ENCODE results near the gene ZDHHC11B. TPM values are rescaled to one million over a fixed set of nuclear protein-coding genes. Genes with fewer than 3 reads are reported as not detected.
"Not testable (repeated sequence)": the region's sequence is repeated elsewhere in the genome, so short reads cannot be mapped to it uniquely, and the experiment has no call there.

The ZDHHC11B gene
- polyA plus RNA-seq, 1 donor from 2014 or later, result 9.9 TPM

- not testable (repeated sequence) for H3K4me2 ChIP-seq (ENCODE audit: low read length); H3K36me3 ChIP-seq (ENCODE audit: insufficient read depth, low read length); H3K9ac ChIP-seq (ENCODE audit: low read length); H4K20me1 ChIP-seq (ENCODE audit: insufficient read depth); H3K9me2 ChIP-seq (ENCODE audit: insufficient read depth, low read length); H3K27ac ChIP-seq (ENCODE audit: low read length); H3K27me3 ChIP-seq (ENCODE audit: insufficient read depth, low read depth, low read length); H3K9me3 ChIP-seq (ENCODE audit: low read length); H3K79me2 ChIP-seq (replicated peaks; ENCODE audit: insufficient read depth, low read length); H3K4me3 ChIP-seq (ENCODE audit: low read length); H2AFZ ChIP-seq (ENCODE audit: low read depth, low read length); H3F3A ChIP-seq (ENCODE audit: insufficient read depth, low read length, poor library complexity, severe bottlenecking)
These were observed 78.4 kb downstream of the ZDHHC11B start for GRCh38 chr5:706127-706526.

DNA sequence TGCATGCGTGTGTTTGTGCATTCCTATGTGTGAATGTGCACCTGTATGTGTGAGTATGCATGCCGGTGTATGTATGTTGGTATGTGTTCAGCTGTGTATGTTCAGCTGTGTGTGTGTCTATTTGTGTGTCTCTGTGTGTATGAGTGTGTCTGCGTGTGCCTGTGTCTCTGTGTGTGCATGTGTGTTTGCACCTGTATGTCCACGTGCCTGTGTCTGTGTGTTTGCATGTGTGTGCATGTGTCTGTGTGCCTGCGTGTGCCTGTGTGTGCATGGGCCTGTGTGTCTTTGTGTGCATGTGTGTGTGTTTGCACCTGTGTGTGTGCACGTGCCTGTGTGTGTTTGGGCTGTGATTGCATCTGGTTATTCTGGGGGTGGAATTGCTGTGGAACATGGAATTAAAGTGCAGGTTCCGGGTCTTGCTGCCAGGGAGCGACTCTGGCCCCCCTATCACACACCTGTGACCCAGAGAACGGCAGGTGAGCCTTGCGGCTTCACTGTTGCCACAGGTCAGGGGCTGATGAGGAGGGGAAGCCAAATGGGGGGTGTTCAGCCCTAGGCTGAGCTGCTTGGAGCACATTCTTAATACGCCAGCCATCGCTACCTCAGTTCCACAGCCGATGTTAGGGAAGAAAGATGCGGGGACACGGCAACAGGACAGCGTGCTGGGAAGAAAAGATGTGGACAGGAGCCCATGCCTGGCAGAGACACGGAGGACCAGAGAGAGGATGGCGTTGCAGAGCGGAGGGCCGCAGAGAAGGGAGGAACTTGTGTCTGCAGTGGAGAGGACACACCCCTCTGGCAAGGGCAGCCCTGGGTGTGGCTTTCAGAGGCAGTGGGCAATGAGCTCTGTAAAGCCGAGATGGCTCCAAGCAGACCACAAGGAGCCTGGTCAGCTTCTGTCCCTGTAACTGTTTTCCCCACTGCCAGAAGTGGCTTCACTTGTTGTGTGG is 87.5 kb downstream of the ZDHHC11B start:
- not testable (repeated sequence) for H3K27ac ChIP-seq (ENCODE audit: low read length); H3F3A ChIP-seq (ENCODE audit: insufficient read depth, low read length, poor library complexity, severe bottlenecking); H3K79me2 ChIP-seq (replicated peaks; ENCODE audit: insufficient read depth, low read length); H3K9me2 ChIP-seq (ENCODE audit: insufficient read depth, low read length); H3K4me3 ChIP-seq (ENCODE audit: low read length); H3K9ac ChIP-seq (ENCODE audit: low read length); H4K20me1 ChIP-seq (ENCODE audit: insufficient read depth); H3K9me3 ChIP-seq (ENCODE audit: low read length); H3K4me2 ChIP-seq (ENCODE audit: low read length); H2AFZ ChIP-seq (ENCODE audit: low read depth, low read length); H3K27me3 ChIP-seq (ENCODE audit: insufficient read depth, low read depth, low read length); H3K36me3 ChIP-seq (ENCODE audit: insufficient read depth, low read length)

GRCh38 chr5:696191-696590 is 88.3 kb downstream of the ZDHHC11B start:
- not testable (repeated sequence) for H3K4me2 ChIP-seq (ENCODE audit: low read length); H3K27me3 ChIP-seq (ENCODE audit: insufficient read depth, low read depth, low read length); H4K20me1 ChIP-seq (ENCODE audit: insufficient read depth); H3K4me3 ChIP-seq (ENCODE audit: low read length); H3K27ac ChIP-seq (ENCODE audit: low read length); H3K79me2 ChIP-seq (replicated peaks; ENCODE audit: insufficient read depth, low read length); H2AFZ ChIP-seq (ENCODE audit: low read depth, low read length); H3K36me3 ChIP-seq (ENCODE audit: insufficient read depth, low read length); H3K9me3 ChIP-seq (ENCODE audit: low read length); H3K9me2 ChIP-seq (ENCODE audit: insufficient read depth, low read length); H3K9ac ChIP-seq (ENCODE audit: low read length); H3F3A ChIP-seq (ENCODE audit: insufficient read depth, low read length, poor library complexity, severe bottlenecking)

DNA sequence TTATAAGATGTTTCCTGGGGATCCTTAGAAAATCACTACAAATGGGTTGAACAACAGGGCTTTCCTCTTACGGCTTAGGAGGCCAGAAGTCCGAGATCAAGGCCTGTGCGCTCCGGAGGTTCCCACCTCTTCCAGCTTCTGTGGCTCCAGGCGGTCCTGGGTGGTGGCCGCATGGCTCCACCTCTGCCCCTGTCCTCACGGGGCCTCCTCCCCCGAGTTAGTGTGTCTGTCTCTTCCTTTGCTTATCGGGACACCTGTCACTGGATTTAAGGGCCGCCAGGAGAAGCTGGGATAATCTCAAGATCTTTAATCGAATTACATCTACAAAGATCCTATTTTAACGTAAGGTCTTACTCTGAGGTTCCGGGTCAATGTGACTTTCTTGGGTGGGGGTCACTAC is 89.1 kb downstream of the ZDHHC11B start:
- not testable (repeated sequence) for H3K9ac ChIP-seq (ENCODE audit: low read length); H4K20me1 ChIP-seq (ENCODE audit: insufficient read depth); H3K79me2 ChIP-seq (replicated peaks; ENCODE audit: insufficient read depth, low read length); H3K27me3 ChIP-seq (ENCODE audit: insufficient read depth, low read depth, low read length); H3K4me3 ChIP-seq (ENCODE audit: low read length); H3F3A ChIP-seq (ENCODE audit: insufficient read depth, low read length, poor library complexity, severe bottlenecking); H3K9me2 ChIP-seq (ENCODE audit: insufficient read depth, low read length); H2AFZ ChIP-seq (ENCODE audit: low read depth, low read length); H3K27ac ChIP-seq (ENCODE audit: low read length); H3K4me2 ChIP-seq (ENCODE audit: low read length); H3K9me3 ChIP-seq (ENCODE audit: low read length); H3K36me3 ChIP-seq (ENCODE audit: insufficient read depth, low read length)

DNA sequence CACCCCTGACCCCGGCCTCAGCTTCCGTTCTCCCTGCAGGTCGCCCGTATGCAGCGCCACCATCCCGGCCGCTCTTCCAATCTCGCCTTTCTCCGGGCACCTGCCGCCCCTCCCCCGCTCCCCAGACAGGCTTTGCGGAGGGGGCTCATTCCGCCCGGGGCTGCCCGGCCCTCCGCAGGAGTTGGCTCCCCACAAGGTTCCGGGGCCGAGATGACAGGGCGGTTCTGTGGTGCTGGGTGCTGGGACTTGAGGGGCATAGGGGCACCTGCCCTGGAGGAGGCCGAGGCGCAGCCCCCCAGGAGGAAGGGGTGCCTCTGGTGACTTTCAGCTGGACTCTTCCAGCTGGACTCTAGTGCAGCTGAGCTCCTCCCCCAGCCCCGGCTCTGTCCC is 90.5 kb downstream of the ZDHHC11B start:
- not testable (repeated sequence) for H3K36me3 ChIP-seq (ENCODE audit: insufficient read depth, low read length); H3K9me3 ChIP-seq (ENCODE audit: low read length); H3K4me2 ChIP-seq (ENCODE audit: low read length); H3K27ac ChIP-seq (ENCODE audit: low read length); H4K20me1 ChIP-seq (ENCODE audit: insufficient read depth); H3K9ac ChIP-seq (ENCODE audit: low read length); H3F3A ChIP-seq (ENCODE audit: insufficient read depth, low read length, poor library complexity, severe bottlenecking); H3K27me3 ChIP-seq (ENCODE audit: insufficient read depth, low read depth, low read length); H3K9me2 ChIP-seq (ENCODE audit: insufficient read depth, low read length); H3K79me2 ChIP-seq (replicated peaks; ENCODE audit: insufficient read depth, low read length); H2AFZ ChIP-seq (ENCODE audit: low read depth, low read length)
- H3K4me3 ChIP-seq (ENCODE audit: low read length), result peak overlapping the region; percentile 60
